ENCODE results near the gene PLXNB1.

Gene PLXNB1

GRCh38 chr3:48402281-48402732 is 27.6 kb downstream of the PLXNB1 start:
- TF ChIP-seq SIN3A (IDR thresholded peaks at IDR 0.05; ENCODE audit: borderline replicate concordance, insufficient read depth, low read length) = no peak

- no peak for TF ChIP-seq SIN3A (IDR thresholded peaks at IDR 0.05; ENCODE audit: borderline replicate concordance, insufficient read depth, low read length)
- no peak for TF ChIP-seq TAF1 (IDR thresholded peaks at IDR 0.05; ENCODE audit: borderline replicate concordance, insufficient read depth, low read length)
- TF ChIP-seq POLR2AphosphoS5 (IDR thresholded peaks at IDR 0.05; ENCODE audit: low read depth, low read length) = no peak
- TF ChIP-seq FOXP2 (optimal IDR thresholded peaks at IDR 0.05; ENCODE audit: borderline replicate concordance, extremely low read depth, extremely low read length, insufficient read depth) = no peak
- no peak for TF ChIP-seq REST (IDR thresholded peaks at IDR 0.05; ENCODE audit: insufficient read depth in 1 of 2, low read depth in 2 of 2, low read length in 2 of 2)
Observed at GRCh38 chr3:48400824-48401433, 29.0 kb downstream of the PLXNB1 start.

DNA sequence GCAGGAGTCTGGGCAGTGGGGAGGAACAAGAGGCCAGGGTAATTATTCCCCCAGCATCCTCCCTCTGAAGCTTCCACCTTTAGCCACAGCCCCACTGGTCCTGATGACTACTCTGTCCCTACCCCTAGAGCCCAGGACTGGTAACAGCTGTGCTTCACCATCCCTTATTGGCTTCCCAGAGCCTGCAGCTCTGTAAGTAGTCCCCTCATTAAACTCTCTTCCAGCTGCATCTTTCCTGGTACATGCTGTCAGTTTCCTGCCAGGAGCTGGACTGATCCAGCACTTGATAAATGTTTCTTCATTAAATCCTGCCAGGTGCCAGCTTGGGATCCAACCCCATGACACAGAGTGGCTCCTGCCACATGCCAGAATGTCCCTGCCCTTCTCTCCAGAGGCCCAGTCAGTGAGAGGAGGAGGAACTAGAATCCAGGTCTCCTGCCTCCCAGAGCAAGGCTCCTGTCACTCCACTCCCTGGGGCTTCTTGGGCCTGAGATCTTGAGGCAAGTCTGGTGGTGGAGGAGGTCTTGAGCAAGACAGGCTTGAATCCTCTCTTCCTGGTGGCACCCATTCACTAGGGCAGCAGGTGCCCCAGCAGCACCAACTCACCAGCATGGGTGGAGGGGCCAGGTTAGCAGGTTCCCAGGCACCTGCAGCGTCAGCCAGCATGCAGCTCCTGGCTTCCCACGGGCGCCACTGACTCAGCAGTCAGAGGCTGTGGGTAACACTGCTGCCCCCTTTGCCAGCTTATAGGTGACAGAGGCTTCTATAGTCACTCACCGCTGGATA is 30.3 kb downstream of the PLXNB1 start:
- no peak for TF ChIP-seq SIN3A (IDR thresholded peaks at IDR 0.05; ENCODE audit: borderline replicate concordance, insufficient read depth, low read length)
- TF ChIP-seq TAF1 (IDR thresholded peaks at IDR 0.05; ENCODE audit: borderline replicate concordance, insufficient read depth, low read length) = no peak
- TF ChIP-seq REST (IDR thresholded peaks at IDR 0.05; ENCODE audit: insufficient read depth in 1 of 2, low read depth in 2 of 2, low read length in 2 of 2) = no peak
- TF ChIP-seq POLR2AphosphoS5 (IDR thresholded peaks at IDR 0.05; ENCODE audit: low read depth, low read length) = no peak
- no peak for TF ChIP-seq FOXP2 (optimal IDR thresholded peaks at IDR 0.05; ENCODE audit: borderline replicate concordance, extremely low read depth, extremely low read length, insufficient read depth)

- TF ChIP-seq POLR2AphosphoS5 (IDR thresholded peaks at IDR 0.05; ENCODE audit: low read depth, low read length) (no peak), TAF1 (IDR thresholded peaks at IDR 0.05; ENCODE audit: borderline replicate concordance, insufficient read depth, low read length) (no peak), REST (IDR thresholded peaks at IDR 0.05; ENCODE audit: insufficient read depth in 1 of 2, low read depth in 2 of 2, low read length in 2 of 2) (no peak), SIN3A (IDR thresholded peaks at IDR 0.05; ENCODE audit: borderline replicate concordance, insufficient read depth, low read length) (no peak), FOXP2 (optimal IDR thresholded peaks at IDR 0.05; ENCODE audit: borderline replicate concordance, extremely low read depth, extremely low read length, insufficient read depth) (no peak)
Observed at GRCh38 chr3:48398701-48399386, 31.0 kb downstream of the PLXNB1 start.

GRCh38 chr3:48397767-48398681 is 31.9 kb downstream of the PLXNB1 start:
- TF ChIP-seq FOXP2 (optimal IDR thresholded peaks at IDR 0.05; ENCODE audit: borderline replicate concordance, extremely low read depth, extremely low read length, insufficient read depth) (no peak), POLR2AphosphoS5 (IDR thresholded peaks at IDR 0.05; ENCODE audit: low read depth, low read length) (no peak), TAF1 (IDR thresholded peaks at IDR 0.05; ENCODE audit: borderline replicate concordance, insufficient read depth, low read length) (no peak), REST (IDR thresholded peaks at IDR 0.05; ENCODE audit: insufficient read depth in 1 of 2, low read depth in 2 of 2, low read length in 2 of 2) (no peak)

All from PFSK-1 (cell line).